GDM1 (cell line): ENCODE data around the gene RBPJ.
A peak's percentile ranks its signal among the peaks of the same experiment; 100 is the strongest.
"Not testable (repeated sequence)": the region's sequence is repeated elsewhere in the genome, so short reads cannot be mapped to it uniquely, and the experiment has no call there.

Experiments
- DNase-seq: peaks from one replicate; lab custom pipeline; 2025; lab: John Stamatoyannopoulos, UW

RBPJ gene

DNA sequence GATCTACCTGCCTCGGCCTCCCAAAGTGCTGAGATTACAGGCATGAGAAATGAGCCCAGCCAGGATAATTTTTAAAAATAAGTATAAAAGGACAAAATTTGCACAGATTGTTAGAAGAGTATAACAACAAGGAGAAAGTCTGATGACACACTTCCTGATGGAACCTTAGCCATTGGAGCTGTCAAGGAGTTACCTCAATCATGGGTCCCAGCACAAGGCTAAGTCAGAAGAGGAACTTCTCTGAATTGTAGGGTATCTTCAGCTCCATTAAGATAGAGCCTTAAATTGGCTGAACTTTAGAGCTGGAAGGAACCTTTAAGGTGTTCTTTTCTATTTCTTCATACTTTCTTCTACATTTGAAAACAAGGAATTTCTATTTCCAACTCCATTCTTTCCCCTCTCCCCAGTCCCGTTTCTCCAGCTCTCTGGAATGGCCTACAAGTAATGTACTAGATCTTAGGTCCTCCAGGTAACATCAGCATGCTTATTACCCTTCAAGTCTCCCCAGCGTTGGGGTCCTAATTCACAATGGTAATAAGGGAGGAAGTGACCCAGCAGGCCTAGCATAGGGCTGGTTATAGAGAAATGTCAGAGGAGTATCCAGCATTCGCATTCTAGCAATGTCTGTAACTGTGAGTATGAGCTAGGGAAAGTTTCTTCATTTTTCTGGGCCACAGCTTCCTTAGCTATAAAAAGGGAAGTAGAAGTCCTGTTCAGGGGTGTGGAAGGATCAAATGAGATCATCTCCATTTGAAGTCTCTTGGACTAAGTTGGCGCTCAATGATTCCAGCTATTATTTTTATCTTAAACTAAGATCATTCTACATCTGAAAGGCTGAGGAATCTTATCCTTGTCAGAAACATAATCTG, 18.5 kb upstream of the RBPJ start:
- DNase-seq, result peak; percentile 49

DNA sequence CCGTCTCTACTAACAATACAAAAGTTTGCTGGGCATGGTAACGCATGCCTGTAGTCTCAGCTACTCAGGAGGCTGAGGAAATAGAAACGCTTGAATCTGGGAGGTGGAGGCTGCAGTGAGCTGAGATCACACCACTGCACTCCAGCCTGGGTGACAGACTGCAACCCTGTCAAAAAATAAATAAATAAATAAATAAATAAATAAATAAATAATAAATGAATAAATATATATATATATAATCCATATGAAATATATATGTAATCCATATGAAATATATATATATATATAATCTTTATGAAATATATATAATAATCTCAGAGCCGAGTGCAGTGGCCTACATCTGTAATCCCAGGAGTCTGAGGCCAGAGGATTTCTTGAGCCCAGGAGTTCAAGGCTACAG, 17.8 kb upstream of the RBPJ start:
- DNase-seq, result no peak

DNA sequence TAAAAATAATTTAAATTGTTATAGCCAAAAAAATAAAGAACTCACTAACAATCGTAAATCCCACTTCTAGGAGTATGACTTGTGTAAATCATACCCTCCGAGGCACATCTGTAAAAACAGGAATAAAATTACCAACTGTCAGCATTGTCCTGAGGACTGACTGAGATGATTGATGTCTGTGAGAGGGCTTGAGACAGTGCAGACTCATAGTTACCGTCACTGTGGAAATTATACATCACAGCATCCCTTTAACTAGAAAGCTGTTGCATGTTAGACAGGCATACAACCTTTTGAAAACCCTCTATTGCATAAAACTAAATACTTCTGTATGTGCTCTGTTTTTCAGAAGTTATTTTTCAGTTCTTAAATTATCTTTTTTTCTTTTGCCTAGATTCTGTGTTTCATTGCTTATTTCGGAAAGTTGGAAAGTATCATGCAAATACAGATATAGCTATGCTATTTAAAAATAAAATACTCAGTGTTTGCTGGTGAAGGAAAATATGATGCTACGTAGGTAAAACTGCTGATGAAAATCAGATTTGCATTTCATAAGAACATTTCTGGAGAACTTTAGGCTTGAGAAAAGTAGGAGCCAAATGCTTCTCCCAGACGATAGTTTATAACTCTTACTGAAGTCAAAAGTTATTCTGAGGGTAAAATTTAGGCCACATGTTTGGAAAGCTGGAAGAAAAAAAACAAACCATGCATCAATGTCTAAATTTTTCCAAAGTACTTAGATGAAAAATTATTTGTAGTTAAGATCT, 13.6 kb upstream of the RBPJ start:
- DNase-seq, result no peak

DNA sequence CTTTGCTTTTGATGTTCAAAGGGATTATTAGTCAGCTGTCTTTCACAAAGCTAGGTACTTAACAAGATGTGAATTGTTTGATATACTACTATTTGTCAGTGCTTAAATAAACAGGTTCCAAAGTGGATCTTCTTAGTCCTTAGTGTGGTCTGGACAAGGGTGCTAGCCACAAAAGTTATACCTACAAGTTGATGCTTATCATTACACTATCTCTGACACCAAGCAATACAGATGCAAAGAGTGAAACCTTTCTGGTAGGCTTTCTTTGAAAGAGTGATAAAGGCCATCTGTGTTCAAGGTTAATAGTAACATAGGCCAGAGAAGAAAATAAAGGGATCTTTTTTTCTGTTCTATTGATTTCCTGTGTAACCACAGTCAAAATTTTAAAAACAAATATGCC, 12.2 kb upstream of the RBPJ start:
- no peak for DNase-seq

DNA sequence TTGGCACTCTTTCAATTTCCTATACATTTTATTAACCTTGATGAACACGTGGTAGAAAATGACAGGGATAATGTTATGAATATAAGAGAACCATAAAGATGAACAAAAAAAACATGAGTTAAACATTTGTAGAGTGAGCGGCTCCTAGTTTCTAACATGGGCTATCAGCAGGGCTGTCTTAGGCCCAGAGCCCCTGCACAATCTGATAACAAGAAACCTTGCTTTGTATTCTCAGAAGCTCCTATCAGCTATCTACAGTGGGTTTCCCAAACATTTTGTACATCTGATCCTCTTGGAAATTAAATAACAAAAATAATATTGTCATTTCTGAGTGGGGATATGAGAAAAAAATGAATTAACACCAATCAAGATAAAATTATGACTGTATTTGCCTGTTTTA, 10.6 kb upstream of the RBPJ start:
- no peak for DNase-seq

DNA sequence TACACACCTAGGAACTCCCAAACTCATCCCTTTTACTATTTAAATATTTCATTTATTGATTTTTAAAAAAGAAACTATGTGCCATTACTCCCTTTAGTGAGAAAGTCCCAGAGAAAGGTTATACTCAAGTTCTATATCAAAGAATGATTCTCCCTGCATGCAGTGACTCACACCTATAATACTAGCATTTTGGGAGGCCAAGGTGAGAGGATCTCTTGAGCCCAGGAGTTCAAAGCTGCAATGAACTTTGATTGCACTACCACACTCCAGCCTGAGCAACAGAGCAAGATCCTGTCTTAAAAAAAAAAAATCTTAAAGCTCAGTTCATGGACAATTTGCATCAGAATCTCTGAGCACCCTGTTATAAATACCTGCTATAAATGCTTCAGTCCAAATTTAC, 9.2 kb upstream of the RBPJ start:
- no peak for DNase-seq

DNA sequence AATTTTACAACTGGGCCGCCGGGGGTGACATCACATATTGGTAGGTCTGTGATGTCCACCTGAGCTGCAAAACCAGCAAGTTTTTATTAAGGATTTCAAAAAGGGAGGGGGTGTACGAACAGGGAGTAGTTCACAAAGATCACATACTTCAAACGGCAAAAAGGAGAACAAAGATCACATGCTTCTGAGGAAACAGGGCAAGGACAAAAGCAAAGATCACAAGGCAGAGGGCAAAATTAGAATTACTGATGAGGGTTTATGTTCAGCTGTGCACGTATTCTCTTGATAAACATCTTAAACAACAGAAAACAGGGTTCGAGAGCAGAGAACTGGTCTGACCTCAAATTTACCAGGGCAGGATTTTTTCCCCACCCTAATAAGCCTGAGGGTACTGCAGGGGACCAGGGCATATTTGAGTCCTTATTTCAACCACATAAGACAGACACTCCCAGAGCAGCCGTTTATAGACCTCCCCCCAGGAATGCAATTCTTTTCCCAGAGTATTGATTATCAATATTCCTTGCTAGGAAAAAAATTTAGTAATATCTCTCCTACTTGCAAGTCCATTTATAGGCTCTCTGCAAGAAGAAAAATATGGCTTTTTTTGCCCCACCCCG, 5.4 kb upstream of the RBPJ start:
- not testable (repeated sequence) for DNase-seq

DNA sequence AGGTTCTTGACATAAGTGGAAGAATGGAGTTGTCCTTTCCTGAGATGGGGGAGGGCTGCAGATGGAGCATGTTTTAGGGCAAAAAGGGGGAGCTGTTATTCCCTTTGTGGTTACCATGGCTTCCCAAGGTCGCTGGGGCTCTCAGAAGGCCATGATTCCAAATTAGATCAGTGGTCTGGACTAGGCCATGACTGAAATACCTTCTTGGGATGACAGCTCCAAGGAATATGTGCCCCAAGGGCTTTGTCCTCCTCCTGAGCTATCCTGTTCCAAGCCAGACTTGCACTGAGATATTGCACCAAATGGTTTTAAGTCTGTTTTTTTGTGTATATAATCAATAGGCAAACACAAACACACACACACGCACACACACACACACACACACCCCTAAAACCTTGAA, 3.0 kb upstream of the RBPJ start:
- no peak for DNase-seq

DNA sequence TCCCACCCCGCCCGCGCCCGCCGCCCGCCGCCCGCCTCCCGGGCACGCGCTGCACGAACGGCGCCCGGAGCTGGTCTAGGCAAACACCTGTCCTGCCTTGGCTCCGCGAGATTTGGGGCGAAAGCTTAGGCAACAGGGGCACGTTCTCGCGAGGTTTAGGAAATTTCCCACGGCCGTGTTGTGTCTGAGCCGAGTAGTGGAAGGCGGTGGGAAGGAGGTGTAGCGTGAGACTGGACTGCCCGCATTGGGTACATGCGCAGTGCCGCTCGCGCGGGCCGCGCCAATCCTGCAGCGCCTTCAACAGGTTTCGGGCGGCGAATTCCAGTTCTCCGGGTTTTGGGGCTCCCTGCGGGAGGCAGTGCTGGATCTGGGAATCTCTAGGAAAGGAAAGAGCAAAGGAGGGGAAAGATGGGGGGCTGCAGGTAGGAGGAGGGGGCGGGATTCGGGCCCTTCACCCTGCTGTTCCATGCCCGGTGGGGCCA, 1.3 kb upstream of the RBPJ start:
- DNase-seq, result peak; percentile 98

DNA sequence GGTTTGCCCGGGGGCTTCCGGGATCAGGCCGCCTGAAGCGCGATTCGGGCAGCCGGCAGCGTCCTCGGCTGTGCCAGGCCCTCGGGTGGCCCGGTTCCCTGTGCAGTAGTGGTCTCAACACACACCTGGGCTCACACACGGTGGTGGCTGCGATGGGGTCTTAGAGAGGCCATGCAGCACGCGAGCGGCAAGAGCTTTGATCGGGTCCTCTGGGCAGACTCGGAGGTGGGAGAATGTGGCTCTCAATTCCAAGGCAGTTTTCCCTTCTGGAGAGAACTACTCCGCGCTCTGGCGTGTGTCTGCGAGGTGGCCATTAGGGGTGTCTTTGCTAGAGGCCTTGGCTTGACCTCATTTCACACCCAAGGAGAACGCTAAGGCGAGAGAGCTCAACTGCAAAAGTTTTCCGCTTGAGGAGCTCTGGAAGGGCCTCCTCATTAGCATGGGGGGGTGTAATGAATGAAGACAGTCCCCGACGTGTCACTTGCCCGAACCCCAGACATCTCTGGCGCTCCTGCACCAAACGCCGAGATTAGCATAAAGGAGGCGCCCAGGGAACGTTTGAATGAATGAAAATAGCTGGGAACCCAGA, 771 bp upstream of the RBPJ start:
- DNase-seq, result no peak

DNA sequence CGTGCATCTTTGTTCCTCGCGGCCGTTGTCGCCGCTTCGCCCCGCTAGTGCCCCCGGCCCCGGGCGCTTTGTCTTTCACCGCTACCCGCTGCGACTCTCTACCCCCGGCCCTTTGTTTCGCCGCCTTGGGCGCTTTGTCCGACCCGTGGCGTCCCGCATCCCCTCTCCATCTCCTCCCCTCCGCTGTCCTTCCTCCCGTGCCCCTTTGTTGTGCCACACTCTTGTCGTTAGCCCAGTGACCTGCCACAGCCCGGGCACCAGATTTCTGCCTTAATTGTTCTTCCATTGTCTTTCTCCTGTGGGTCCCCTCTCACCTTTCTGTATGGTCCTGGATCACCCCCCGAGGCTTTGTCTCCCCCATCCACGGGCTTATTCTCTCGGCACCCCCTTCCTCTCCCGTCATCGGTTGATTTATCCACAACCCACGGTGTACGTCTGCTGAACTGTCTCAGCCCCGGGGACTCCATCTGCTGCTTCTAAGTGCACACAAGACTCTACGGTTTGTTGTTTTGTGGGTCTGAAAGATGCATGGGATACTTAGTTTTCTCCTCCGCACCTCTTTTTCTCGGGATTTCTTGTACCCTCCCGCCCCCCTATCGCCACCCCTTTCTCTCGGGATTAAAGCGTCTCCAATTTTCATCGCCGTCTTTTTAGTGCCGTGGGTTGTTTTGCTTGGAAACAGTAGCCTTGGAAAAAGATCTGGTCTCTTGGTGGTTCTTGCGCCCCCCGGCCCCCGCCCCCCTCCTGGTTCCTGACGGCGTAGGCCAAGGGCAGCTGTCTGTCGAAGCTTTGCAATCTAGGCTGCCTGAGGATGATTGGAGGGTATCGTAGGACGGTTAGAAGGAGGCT, 783 bp downstream of the RBPJ start:
- no peak for DNase-seq

DNA sequence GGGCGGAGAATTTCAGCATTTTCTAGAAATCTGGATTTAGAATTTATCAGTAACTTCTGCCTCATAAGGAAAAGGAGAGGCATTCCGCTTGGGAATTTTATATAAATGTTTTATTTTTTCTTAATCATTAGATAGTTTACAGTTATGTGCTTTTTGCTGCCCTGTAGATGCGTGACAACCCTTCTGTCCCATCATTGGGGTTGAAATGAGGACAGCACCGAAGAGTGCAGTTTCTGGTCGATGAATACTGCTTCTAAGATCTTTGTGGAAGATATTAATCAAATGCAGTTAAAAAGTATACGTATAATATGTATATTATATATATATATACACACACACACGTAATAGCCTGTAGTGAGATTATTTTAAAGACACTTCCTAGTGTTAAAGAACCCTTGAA, 1.5 kb downstream of the RBPJ start:
- no peak for DNase-seq

DNA sequence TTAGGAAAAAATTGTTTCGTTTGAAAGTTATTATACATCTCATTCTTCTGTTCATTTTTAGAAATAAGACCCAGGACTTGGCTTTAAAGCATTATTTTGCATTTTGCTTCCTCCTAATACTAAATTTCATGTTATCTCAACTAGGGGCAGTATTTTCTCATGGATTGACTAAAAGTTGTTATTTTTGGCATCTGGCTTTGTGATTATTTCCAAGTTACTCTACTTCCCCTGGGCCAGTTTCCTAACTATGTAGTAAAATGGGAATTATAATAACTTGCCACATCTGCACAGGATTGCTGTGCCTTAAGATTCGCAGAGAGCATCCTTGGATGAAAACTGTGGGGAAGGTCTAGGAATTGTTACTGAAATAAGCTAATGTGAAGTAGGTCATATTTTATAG, 3.0 kb downstream of the RBPJ start:
- no peak for DNase-seq

DNA sequence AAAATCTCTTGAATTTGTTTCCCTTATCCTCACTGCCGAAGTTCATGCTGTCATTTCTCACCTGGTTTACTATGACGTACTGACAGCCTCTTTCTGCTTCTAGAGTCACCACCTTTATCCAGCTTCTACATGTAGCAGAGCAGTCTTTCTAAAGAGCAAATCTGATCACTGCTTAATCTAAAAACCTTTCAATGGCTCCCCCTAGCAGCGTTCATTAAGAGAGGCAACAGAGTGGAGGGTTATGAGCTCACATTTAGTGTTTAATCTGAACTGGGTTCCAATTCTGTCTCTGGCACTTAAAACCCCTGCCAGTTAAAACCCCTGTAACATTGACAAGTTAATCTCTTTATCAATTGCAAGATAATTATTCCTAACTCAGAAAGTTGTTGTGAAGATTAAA, 4.4 kb downstream of the RBPJ start:
- peak; percentile 12 for DNase-seq

DNA sequence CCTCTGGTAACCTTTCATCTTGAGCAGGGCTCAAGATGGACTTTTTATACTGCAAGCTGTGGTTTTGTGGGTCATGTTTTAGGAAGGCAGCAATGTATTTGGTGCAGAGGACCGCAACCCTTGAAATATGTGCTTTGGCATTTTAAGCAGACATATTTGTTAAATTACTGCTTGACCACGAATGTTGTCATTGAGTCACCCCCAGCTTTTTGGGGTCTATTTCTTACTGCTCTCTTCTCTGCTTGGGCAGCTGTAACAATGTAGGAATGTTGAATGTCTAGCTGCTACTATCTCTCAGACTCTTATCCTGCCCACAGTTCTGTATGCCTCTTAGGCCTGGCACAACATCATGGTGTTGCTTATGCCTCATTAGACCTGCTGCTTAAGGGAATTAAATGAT, 6.0 kb downstream of the RBPJ start:
- DNase-seq, result no peak

DNA sequence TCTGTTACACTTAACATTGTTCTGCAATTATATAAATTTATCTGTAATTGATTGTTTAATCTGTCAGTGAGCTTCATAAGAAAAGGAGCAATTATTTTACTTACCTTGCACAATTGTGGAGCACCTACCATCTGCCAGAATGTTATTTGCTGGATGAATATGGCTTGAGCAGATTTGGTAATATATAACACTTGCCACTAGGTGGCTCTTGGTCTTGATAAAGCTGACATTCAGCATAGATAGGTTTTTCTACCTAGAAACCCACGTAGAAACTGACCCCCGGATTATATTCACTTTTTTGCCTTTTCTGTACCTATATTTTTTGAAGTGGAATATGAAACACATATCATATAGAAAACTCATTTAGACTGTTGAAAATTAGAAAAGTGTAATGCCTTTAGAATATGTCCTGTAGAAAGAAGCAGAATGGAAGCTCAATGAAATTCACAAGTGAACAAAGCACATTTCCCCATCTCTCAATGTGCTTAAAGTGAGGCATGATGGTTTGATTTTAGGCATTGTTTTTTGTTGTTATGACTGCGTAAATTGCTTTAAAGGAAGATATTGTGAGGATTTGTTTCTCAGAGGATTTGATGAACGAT, 9.5 kb downstream of the RBPJ start:
- DNase-seq, result peak; percentile 25

DNA sequence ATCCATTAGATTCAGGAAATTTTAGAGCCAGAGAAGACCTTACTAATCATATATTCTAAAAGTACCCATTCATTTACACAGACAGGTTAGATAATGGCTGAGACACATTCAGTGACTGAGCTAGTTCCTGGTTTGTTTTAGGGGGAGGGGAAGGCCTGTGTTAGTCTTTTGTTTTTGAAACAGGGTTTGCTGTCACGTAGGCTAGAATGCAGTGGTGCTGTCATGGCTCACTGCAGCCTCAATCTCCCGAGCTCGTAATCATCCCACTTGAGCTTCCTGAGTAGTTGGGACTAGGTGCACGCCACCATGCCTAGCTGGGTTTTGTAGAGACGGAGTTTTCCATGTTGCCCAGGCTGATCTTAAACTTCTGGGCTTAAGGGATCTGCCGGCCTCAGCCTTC, 10.1 kb downstream of the RBPJ start:
- DNase-seq, result no peak

DNA sequence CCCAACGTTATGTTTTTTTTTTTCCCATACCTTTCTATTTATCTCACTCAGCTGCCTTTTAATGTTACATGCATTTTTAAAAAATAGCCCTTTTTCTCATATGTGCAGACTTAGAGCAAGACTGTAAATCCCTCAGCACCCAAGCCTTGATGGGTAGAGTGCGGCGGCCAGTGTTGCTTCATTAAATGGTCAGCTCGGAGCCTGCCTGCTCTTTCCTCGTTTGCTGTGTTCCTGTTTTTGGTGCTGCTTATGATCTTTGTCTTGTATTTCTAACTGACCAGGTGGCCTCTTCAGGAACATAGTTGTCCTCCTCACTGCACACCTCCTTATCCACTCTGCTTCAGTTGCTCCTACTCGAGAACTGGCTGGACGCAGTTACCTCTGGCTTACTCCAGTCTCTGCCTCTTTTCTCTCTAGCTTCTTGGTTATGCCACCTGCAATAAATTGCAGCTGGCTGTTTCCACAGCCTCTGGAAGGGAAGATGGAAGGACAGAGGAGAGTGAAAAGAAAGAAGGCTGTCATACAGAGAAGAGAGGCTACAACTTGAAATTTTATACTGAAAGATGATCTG, 10.7 kb downstream of the RBPJ start:
- no peak for DNase-seq

DNA sequence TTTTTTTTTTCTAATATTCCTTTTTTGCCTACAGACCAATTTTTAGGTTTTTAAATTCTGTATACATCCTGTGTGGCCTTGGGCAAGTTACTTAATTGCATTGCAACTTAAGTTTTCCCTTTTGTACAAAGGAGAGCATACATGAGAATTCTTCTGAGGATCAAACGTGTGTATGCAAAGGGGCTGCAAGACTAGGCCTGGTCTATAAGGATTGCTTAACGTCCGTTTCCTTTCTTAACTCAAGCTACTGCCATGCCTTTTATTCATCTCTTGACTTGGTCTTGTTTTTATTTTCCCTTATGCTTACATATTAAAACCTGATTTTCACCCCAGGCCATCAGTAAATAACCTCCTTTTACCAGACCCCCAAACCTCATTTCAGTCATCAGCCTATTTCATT, 13.6 kb downstream of the RBPJ start:
- no peak for DNase-seq

DNA sequence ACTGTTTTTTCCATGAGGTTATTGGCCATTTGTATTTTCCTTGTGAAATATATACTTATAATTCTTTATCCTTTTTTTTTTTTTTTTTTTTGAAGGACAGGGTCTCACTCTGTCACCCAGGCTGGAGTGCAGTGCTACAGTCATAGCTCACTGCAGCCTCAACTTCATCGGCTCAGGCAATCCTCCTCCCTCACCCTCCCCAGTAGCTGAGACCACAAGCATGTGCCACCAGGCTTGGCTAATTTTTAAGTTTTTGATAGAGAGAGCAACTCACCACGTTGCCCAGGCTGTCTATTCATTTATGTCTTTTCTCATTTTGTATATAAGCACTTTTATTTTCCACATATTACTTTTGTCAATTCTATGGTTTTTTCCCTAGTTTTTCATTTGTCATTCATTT, 16.8 kb downstream of the RBPJ start:
- no peak for DNase-seq
